ENCODE data around the gene SLC16A3.

Gene SLC16A3

GRCh38 chr17:82241183-82241925 lies 12.5 kb downstream of the SLC16A3 start:
- Histone ChIP-seq H3K27ac (ENCODE audit: low read length) (no peak overlapping the region), H4K20me1 (ENCODE audit: insufficient read depth, low read length) (no peaks in the 10 kb centered on the region), H3K36me3 (replicated peaks; ENCODE audit: insufficient read depth, low read length) (peaks cover 3% of the 10 kb centered on the region; the same call in 1 of the 2 replicates), H3K27me3 (replicated peaks; ENCODE audit: insufficient read depth, low read length) (no peaks in the 10 kb centered on the region), H3K9ac (ENCODE audit: low read length) (no peak overlapping the region), H3K4me3 (ENCODE audit: low read length) (no peak overlapping the region), H3K79me2 (ENCODE audit: low read length) (peaks cover 25% of the 10 kb centered on the region), H3K9me3 (replicated peaks; ENCODE audit: insufficient read depth, low read length) (no peaks in the 10 kb centered on the region), H3K9me2 (replicated peaks; ENCODE audit: insufficient read depth, low read length) (no peaks in the 10 kb centered on the region), H3K4me2 (ENCODE audit: low read depth, low read length) (no peak overlapping the region), H3F3A (ENCODE audit: insufficient read depth, low read length) (no peaks in the 10 kb centered on the region), H3K4me1 (ENCODE audit: low read length) (no peaks in the 10 kb centered on the region), H2AFZ (ENCODE audit: low read length) (no peak overlapping the region)
- TF ChIP-seq, protein P1, sequence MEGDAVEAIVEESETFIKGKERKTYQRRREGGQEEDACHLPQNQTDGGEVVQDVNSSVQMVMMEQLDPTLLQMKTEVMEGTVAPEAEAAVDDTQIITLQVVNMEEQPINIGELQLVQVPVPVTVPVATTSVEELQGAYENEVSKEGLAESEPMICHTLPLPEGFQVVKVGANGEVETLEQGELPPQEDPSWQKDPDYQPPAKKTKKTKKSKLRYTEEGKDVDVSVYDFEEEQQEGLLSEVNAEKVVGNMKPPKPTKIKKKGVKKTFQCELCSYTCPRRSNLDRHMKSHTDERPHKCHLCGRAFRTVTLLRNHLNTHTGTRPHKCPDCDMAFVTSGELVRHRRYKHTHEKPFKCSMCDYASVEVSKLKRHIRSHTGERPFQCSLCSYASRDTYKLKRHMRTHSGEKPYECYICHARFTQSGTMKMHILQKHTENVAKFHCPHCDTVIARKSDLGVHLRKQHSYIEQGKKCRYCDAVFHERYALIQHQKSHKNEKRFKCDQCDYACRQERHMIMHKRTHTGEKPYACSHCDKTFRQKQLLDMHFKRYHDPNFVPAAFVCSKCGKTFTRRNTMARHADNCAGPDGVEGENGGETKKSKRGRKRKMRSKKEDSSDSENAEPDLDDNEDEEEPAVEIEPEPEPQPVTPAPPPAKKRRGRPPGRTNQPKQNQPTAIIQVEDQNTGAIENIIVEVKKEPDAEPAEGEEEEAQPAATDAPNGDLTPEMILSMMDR (IDR thresholded peaks at IDR 0.05; ENCODE audit: low read length) = no peak
- TF ChIP-seq EZH2 (optimal IDR thresholded peaks at IDR 0.05; ENCODE audit: low read depth, low read length) (no peak), EZH2phosphoT487 (IDR thresholded peaks at IDR 0.05; ENCODE audit: low read length) (no peak)
- no peak for DNase-seq

GRCh38 chr17:82241926-82242697 lies 13.3 kb downstream of the SLC16A3 start:
- Histone ChIP-seq H3K4me1 (ENCODE audit: low read length) (no peaks in the 10 kb centered on the region), H3K9ac (ENCODE audit: low read length) (no peak overlapping the region), H3K27ac (ENCODE audit: low read length) (no peak overlapping the region), H4K20me1 (ENCODE audit: insufficient read depth, low read length) (no peaks in the 10 kb centered on the region), H3K36me3 (replicated peaks; ENCODE audit: insufficient read depth, low read length) (peaks cover 3% of the 10 kb centered on the region; the same call in 1 of the 2 replicates), H3K27me3 (replicated peaks; ENCODE audit: insufficient read depth, low read length) (no peaks in the 10 kb centered on the region), H3K9me2 (replicated peaks; ENCODE audit: insufficient read depth, low read length) (no peaks in the 10 kb centered on the region), H3K4me3 (ENCODE audit: low read length) (no peak overlapping the region), H3K79me2 (ENCODE audit: low read length) (peaks cover 27% of the 10 kb centered on the region), H2AFZ (ENCODE audit: low read length) (no peak overlapping the region), H3K4me2 (ENCODE audit: low read depth, low read length) (no peak overlapping the region), H3K9me3 (replicated peaks; ENCODE audit: insufficient read depth, low read length) (no peaks in the 10 kb centered on the region), H3F3A (ENCODE audit: insufficient read depth, low read length) (no peaks in the 10 kb centered on the region)
- no peak for DNase-seq
- TF ChIP-seq EZH2phosphoT487 (IDR thresholded peaks at IDR 0.05; ENCODE audit: low read length) (no peak), EZH2 (optimal IDR thresholded peaks at IDR 0.05; ENCODE audit: low read depth, low read length) (no peak)
- TF ChIP-seq, protein P1 (IDR thresholded peaks at IDR 0.05; ENCODE audit: low read length) = no peak

DNA sequence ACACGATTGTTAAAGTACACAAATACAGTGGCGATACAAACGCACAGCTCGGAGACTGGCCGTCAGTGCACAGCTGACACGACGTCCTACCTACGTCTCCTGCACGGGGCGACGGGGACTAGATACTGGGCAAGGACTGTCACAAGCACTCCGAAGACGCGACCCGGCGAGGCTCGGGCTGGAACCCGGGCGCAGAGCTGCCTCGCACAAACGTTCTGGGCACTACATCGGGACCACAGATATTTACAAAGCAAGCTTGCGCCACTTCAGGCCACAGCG lies 13.8 kb downstream of the SLC16A3 start:
- no peaks in the 10 kb centered on the region for H3K4me1 ChIP-seq (ENCODE audit: low read length)
- TF ChIP-seq EZH2phosphoT487 (IDR thresholded peaks at IDR 0.05; ENCODE audit: low read length) (no peak), EZH2 (optimal IDR thresholded peaks at IDR 0.05; ENCODE audit: low read depth, low read length) (no peak)
- TF ChIP-seq, protein P1 (IDR thresholded peaks at IDR 0.05; ENCODE audit: low read length) = no peak
- no peak overlapping the region for H3K9ac ChIP-seq (ENCODE audit: low read length)
- no peak overlapping the region for H2AFZ ChIP-seq (ENCODE audit: low read length)
- no peaks in the 10 kb centered on the region for H3K9me2 ChIP-seq (replicated peaks; ENCODE audit: insufficient read depth, low read length)
- no peaks in the 10 kb centered on the region for H3K9me3 ChIP-seq (replicated peaks; ENCODE audit: insufficient read depth, low read length)
- no peaks in the 10 kb centered on the region for H4K20me1 ChIP-seq (ENCODE audit: insufficient read depth, low read length)
- peaks cover 3% of the 10 kb centered on the region; the same call in 1 of the 2 replicates for H3K36me3 ChIP-seq (replicated peaks; ENCODE audit: insufficient read depth, low read length)
- H3K4me3 ChIP-seq (ENCODE audit: low read length) = no peak overlapping the region
- no peak overlapping the region for H3K27ac ChIP-seq (ENCODE audit: low read length)
- H3K4me2 ChIP-seq (ENCODE audit: low read depth, low read length) = no peak overlapping the region
- no peak for DNase-seq
- H3K27me3 ChIP-seq (replicated peaks; ENCODE audit: insufficient read depth, low read length) = no peaks in the 10 kb centered on the region
- peaks cover 32% of the 10 kb centered on the region for H3K79me2 ChIP-seq (ENCODE audit: low read length)
- H3F3A ChIP-seq (ENCODE audit: insufficient read depth, low read length) = no peaks in the 10 kb centered on the region

Measured in MM.1S (cell line).